BJ (cell line): ENCODE measurements around the gene LRFN2. TPM values are rescaled to one million over a fixed set of nuclear protein-coding genes. Genes with fewer than 3 reads are reported as not detected.

ENCODE experiments used
- CTCF ChIA-PET: fragments of 350-600 bp; formaldehyde crosslinking; extraction: SDS; loops from one replicate; lab custom pipeline; 2021; ENCODE audit warnings: antibody characterized with exemption, inconsistent platforms; lab: Yijun Ruan, JAX
- POLR2A ChIA-PET: fragments of 300-600 bp; sonication (Branson Sonifier 250); formaldehyde crosslinking; extraction: SDS; loops from one replicate; lab custom pipeline; 2021; ENCODE audit warnings: antibody characterized with exemption; lab: Charles Lee
- DNase-seq: peaks from one replicate; pipeline ENCODE4 v3.0.0-alpha.2; 2011; ENCODE audit warnings: low read depth
- H3K27me3 ChIP-seq: 2 replicates; pipeline ENCODE4 v1.6.0; 2011; ENCODE audit warnings: low read length; ENCODE audit not compliant: control insufficient read depth, insufficient read depth
- H3K36me3 ChIP-seq: 2 replicates; pipeline ENCODE4 v1.5.1; 2011; ENCODE audit warnings: low read length; ENCODE audit not compliant: control insufficient read depth, insufficient read depth
- H3K4me3 ChIP-seq: 2 replicates; pipeline ENCODE4 v1.5.1; 2011; ENCODE audit warnings: low read depth, mild to moderate bottlenecking, control low read depth, low read length
- polyA plus RNA-seq: library from polyadenylated mRNA; depleted of rRNA; stranded (reverse); fragments of >200 nt; gene quantifications from 2 replicates; pipeline ENCODE4 v1.2.3, GENCODE V29; 2011
- TF ChIP-seq, protein P1 (sequence below): IDR thresholded peaks from 2 replicates; pipeline ENCODE4 v1.5.1; 2011; ENCODE audit warnings: low read depth, mild to moderate bottlenecking, control low read depth, inconsistent platforms, low read length, moderate library complexity; ENCODE audit not compliant: insufficient read depth

Gene LRFN2
- polyA plus RNA-seq, 1 experiment: not detected

- H3K4me3 ChIP-seq: no peak overlapping the region
- no peak for DNase-seq
- H3K27me3 ChIP-seq: no peaks in the 10 kb centered on the region
- TF ChIP-seq, protein P1, sequence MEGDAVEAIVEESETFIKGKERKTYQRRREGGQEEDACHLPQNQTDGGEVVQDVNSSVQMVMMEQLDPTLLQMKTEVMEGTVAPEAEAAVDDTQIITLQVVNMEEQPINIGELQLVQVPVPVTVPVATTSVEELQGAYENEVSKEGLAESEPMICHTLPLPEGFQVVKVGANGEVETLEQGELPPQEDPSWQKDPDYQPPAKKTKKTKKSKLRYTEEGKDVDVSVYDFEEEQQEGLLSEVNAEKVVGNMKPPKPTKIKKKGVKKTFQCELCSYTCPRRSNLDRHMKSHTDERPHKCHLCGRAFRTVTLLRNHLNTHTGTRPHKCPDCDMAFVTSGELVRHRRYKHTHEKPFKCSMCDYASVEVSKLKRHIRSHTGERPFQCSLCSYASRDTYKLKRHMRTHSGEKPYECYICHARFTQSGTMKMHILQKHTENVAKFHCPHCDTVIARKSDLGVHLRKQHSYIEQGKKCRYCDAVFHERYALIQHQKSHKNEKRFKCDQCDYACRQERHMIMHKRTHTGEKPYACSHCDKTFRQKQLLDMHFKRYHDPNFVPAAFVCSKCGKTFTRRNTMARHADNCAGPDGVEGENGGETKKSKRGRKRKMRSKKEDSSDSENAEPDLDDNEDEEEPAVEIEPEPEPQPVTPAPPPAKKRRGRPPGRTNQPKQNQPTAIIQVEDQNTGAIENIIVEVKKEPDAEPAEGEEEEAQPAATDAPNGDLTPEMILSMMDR: no peak
- POLR2A ChIA-PET: no interaction called here
- CTCF ChIA-PET: interaction anchor here (0.6 kb wide), 1 partner anchor 28 kb away, joined by 3 read pairs; no protein-coding TSS in a partner anchor
- no peaks in the 10 kb centered on the region for H3K36me3 ChIP-seq
Measured at GRCh38 chr6:40386200-40386599, 201.0 kb downstream of the LRFN2 start.

- ChIA-PET POLR2A (no interaction called here), CTCF (no interaction called here)
Measured at GRCh38 chr6:40383348-40384115, 203.6 kb downstream of the LRFN2 start.

GRCh38 chr6:40380271-40380670 lies 206.9 kb downstream of the LRFN2 start:
- H3K36me3 ChIP-seq: no peaks in the 10 kb centered on the region
- ChIA-PET CTCF (no interaction called here), POLR2A (no interaction called here)
- no peaks in the 10 kb centered on the region for H3K27me3 ChIP-seq
- TF ChIP-seq, protein P1: no peak
- H3K4me3 ChIP-seq: no peak overlapping the region
- DNase-seq: no peak

More at GRCh38 chr6:40383348-40384115, 203.6 kb downstream of the LRFN2 start:
- H3K27me3 ChIP-seq: no peaks in the 10 kb centered on the region
- H3K36me3 ChIP-seq: no peaks in the 10 kb centered on the region
- no peak for DNase-seq
- TF ChIP-seq, protein P1: no peak
- H3K4me3 ChIP-seq: no peak overlapping the region

GRCh38 chr6:40379811-40380210 lies 207.4 kb downstream of the LRFN2 start:
- Histone ChIP-seq H3K4me3 (no peak overlapping the region), H3K36me3 (no peaks in the 10 kb centered on the region), H3K27me3 (no peaks in the 10 kb centered on the region)
- TF ChIP-seq, protein P1: no peak
- POLR2A ChIA-PET: no interaction called here
- no peak for DNase-seq
- CTCF ChIA-PET: no interaction called here

DNA sequence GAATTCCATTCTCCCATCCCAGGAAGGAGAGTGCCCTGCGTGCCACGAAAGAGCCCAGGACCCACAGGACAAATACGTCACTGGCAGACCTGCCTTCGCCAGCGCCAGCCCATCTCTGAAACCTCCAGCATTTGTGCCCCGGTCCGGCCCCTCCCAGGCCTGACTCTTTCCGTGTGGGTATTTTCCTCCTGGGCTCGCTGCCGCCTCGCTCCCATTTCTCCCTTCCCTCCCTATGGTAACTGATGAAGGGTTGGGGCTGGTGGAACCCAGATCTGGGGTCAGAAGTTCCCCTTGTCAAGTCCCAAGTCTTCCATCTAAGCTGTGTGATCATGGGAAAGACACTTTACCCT lies 208.5 kb downstream of the LRFN2 start:
- Histone ChIP-seq H3K4me3 (no peak overlapping the region), H3K36me3 (no peaks in the 10 kb centered on the region), H3K27me3 (no peaks in the 10 kb centered on the region)
- ChIA-PET CTCF (no interaction called here), POLR2A (no interaction called here)
- DNase-seq: no peak
- TF ChIP-seq, protein P1: no peak
